ENCODE results near the gene CYP51A1.
A peak's percentile ranks its signal among the peaks of the same experiment; 100 is the strongest.
"Not testable (repeated sequence)": the region's sequence is repeated elsewhere in the genome, so short reads cannot be mapped to it uniquely, and the experiment has no call there.

CYP51A1 gene

DNA sequence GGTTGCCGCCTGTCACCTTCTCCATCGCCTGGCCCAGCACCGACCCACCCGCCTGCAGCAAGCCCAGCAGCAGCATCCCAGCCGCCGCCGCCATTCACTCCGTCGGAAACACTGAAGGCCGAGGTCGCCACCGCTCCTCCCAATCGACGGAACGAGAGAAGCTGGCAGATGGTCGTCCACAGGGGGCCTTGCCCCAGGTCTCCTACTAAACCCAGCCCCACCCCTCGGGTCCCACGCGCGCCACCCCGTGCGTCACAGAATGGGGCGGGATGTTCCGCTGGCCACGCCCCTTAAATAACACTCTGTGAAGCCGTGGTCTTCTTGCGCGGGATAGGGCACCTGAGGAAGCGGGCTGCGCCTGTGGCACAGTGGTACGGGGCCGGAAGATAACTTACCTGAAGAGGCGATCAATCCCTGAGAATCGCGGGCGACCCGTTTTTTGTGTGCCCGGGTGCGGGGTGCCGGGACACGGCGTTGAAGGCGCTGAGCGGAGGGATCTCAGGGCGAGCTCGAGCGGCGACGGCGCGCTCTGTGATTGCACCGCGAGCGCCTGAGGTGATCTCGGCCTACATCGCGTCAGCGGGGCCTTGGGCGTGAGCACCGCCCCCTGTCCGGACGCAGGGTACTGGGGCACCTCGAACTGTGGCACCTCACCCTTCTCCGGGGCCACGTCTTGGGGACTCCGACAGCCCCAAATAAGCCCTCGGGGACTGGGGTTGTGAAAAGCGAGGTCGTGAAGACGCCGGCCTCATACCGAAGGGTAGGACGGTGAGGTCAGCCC is at the start of gene CYP51A1:
CYP51A1 (minus strand) TSS at position 207 of the 781 bp plus-strand sequence; CDS start at position 94, 113 bp downstream.
- H3K4me3 Mint-ChIP-seq = peak within 1 kb of the TSS; percentile 98
- H3K4me1 Mint-ChIP-seq (ENCODE audit: low read depth) = peaks cover 40% of the 10 kb centered on the region
- DNase-seq = peak; percentile 98
- H3K9me3 Mint-ChIP-seq = no peaks in the 10 kb centered on the region
- H3K27me3 Mint-ChIP-seq = no peaks in the 10 kb centered on the region
- peaks cover 44% of the 10 kb centered on the region for H3K36me3 Mint-ChIP-seq (ENCODE audit: low read depth)
- H3K27ac Mint-ChIP-seq = peak within 1 kb of the TSS; percentile 100

DNA sequence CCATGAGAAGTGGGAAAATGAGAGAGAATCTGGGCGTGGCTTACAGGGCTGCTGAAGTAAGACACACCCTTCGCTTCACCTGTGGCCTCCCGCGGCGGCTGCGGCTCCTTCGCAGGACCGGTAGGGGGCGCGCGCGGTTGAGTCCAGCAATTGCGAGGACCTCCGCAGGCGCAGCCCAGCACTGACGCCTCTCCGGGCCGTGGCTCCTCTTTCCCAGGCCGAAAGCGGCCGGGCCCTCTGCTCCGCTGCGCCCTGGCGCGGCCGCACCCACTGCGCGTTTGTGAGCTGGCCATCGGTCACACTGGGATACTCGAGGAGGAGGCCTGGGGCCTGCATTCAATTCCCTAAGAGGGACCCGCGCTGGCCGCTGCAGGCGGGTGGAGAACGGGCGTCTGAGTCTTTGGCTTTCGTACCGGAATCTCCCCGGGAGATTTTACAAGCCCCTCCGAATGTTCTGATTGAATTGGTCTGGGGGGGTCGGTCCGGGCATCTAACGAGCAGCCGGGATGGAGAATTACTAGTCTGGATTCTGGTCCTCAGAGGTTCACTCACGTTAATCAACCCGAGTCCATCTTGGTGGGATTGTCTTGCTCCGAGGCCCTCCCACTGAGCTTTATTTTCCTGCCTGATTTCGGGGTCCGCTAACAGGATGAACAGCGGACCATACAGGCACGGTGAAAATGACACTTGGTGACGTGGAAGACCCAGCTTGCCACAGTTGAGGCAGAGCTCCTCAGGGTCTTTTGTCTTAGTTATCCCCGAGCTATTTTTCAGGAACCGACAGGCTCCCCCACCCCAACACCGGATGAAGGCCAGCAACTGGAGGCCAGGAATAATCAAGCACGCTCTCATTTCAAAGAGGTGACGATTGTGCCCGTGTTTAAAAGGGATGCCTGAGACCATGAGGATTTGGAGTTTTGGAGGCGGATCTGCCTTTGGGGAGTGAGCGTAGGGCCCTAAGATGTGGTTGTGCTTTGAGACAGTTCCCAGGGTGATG is 44.9 kb upstream of the CYP51A1 start, which contains the start of gene LRRD1:
LRRD1 (minus strand) TSS at position 215 of the 997 bp plus-strand sequence. CDS start 13,940 bp downstream, outside the sequence.
- H3K4me3 Mint-ChIP-seq = peak within 1 kb of the TSS; percentile 74
- H3K27me3 Mint-ChIP-seq = peaks cover 5% of the 10 kb centered on the region
- peak within 1 kb of the TSS; percentile 11 for H3K27ac Mint-ChIP-seq
- H3K9me3 Mint-ChIP-seq = no peaks in the 10 kb centered on the region
- no peaks in the 10 kb centered on the region for H3K36me3 Mint-ChIP-seq (ENCODE audit: low read depth)
- DNase-seq = peak; percentile 96
- peaks cover 11% of the 10 kb centered on the region for H3K4me1 Mint-ChIP-seq (ENCODE audit: low read depth)

DNA sequence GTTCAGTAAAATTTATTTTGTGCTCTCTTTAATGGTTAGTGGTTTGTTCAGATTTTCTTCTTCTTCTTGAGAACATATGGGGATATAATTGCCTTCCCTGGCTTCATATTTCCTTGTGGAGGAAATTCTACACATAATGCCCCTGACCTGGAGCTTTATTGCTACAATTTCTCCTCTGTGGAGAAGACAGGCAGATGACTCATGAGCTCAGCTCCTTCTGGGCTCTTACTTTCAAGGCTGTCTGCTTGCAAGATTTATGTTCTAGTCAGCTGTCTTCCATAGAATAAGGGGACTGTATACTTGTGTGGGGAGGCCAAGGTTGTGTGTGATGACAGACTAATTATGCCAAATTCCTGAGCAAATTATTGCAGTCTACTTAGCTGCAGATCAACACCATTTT is 43.1 kb upstream of the CYP51A1 start:
- Mint-ChIP-seq H3K4me1 (ENCODE audit: low read depth) (peaks cover 11% of the 10 kb centered on the region), H3K27ac (no peak overlapping the region), H3K9me3 (no peaks in the 10 kb centered on the region), H3K4me3 (no peak overlapping the region), H3K36me3 (ENCODE audit: low read depth) (no peaks in the 10 kb centered on the region), H3K27me3 (peaks cover 10% of the 10 kb centered on the region)
- no peak for DNase-seq

DNA sequence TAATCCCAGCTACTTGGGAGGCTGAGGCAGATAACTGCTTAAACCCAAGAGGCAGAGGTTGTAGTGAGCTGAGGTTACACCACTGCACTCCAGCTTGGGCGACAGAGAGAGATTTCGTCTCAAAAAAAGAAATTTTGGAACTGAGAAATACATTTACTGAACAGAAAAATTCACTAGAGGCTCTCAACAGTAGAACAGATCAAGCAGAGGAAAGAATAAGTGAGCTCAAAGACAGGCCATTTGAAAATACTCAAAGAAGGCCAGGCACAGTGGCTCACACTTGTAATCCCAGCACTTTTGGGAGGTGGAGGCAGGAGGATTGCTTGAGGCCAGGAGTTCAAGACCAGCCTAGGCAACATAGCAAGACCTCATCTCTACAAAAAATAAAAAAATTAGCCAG is 35.3 kb upstream of the CYP51A1 start:
- not testable (repeated sequence) for H3K4me1 Mint-ChIP-seq (ENCODE audit: low read depth); DNase-seq; H3K27me3 Mint-ChIP-seq; H3K4me3 Mint-ChIP-seq; H3K9me3 Mint-ChIP-seq; H3K27ac Mint-ChIP-seq; H3K36me3 Mint-ChIP-seq (ENCODE audit: low read depth)

DNA sequence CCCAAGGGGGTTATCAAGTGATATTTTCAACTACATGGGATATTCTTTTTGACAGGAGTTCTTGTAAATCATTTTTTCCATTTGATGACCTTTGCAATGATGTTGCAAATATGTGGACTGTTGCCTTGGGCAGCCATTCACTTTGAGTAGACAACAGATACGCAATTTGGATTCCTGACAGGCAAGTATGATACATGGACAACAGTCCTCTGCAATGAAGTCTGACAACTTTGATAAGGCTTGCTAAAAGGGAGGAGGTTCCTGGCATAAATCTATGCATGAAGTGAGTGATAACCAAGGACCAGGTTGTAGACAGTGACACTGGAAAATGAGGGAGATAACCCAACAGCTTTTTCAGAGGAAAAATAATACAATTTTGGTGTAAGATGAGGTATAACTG is 27.0 kb upstream of the CYP51A1 start:
- no peak overlapping the region for H3K4me3 Mint-ChIP-seq
- H3K4me1 Mint-ChIP-seq (ENCODE audit: low read depth) = no peaks in the 10 kb centered on the region
- no peaks in the 10 kb centered on the region for H3K36me3 Mint-ChIP-seq (ENCODE audit: low read depth)
- DNase-seq = no peak
- H3K9me3 Mint-ChIP-seq = no peaks in the 10 kb centered on the region
- H3K27me3 Mint-ChIP-seq = peaks cover 14% of the 10 kb centered on the region
- H3K27ac Mint-ChIP-seq = no peak overlapping the region

DNA sequence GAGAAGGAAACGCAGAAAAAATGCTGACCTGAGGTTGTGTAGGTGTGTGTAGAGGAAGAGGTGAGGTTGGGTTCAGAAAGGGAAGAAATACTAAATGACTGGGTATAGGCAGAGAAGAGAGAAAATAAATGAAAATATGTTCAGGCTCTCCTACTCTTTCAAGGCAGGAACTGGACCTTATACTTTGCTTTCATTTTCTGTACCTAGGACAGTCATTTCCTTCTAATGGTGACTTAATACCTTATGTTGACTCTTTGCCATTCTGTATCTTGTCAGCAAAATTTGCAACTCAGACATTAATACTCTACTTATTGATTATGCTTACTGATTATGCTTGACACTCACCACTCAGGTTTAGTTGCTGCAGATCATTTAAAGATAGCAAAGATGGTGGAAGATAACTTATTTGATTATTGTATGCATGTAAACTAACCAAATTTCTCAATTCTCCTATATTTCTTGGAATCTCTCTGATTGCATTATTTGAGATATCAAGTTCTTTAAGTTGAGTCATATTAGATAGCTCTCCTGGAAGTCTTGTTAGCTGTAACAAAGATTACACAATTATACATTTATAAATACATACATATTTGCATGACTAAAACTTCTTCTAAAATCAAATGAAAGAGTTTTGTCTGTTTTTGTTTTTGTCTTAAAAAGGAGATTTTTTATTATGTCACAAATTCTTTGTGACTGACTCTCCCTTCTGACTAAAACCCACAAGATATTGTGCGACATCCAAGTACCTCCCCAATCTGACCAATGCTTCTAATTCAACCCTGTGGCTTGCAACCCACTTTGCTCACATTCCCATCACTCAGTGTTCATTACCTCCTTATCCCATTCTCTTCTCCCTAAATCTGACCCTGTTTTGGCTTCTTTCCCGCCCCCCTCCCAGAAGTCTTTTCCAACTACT is 24.6 kb upstream of the CYP51A1 start:
- Mint-ChIP-seq H3K4me3 (no peak overlapping the region), H3K27me3 (peaks cover 14% of the 10 kb centered on the region), H3K36me3 (ENCODE audit: low read depth) (no peaks in the 10 kb centered on the region), H3K27ac (no peak overlapping the region), H3K4me1 (ENCODE audit: low read depth) (no peaks in the 10 kb centered on the region), H3K9me3 (no peaks in the 10 kb centered on the region)
- DNase-seq = no peak

DNA sequence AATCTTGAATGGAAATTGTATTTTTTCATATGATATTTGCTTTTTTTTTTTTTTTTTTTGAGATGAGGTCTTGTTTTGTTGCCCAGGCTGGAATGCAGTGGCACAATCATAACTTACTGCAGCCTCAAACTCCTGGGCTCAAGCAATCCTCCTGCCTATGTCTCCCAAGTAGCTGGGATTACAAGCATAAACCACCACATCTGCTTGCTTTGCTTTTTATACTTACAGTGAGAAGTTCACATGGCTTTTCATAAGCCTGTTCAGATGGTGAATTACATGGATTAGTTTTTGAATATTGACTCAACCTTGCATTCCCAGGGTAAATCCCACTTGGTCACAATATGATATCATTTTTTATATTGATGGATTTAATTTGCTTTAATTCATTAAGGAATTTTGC is 22.7 kb upstream of the CYP51A1 start:
- Mint-ChIP-seq H3K4me1 (ENCODE audit: low read depth) (no peaks in the 10 kb centered on the region), H3K36me3 (ENCODE audit: low read depth) (no peaks in the 10 kb centered on the region), H3K27ac (no peak overlapping the region), H3K4me3 (no peak overlapping the region), H3K9me3 (no peaks in the 10 kb centered on the region), H3K27me3 (peaks cover 8% of the 10 kb centered on the region)
- no peak for DNase-seq

DNA sequence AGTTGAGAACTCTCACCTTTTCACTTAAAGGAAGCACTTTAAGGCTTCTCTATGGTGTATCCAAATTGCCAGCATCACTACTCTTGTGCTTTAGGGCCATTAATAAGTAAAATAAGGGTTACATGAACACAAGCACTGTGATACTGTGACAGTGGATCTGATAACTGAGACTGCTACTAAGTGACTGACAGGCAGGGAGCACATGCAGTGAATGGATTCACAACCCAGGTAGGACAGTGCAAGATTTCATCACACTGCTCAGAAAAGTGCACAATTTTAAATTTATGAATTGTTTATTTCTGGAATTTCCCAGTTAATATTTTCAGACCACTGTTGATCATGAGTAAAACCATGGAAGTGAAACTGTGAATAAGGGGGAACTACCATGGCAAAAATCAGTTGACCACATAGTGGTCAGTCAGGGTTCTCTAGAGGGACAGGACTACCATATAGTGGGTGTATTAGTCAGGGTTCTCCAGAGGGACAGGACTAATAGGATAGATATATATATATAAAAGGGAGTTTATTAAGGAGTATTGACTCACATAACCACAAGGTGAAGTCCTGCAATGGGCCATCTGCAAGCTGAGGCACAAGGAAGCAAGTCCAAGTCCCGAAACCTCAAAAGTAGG is 20.9 kb upstream of the CYP51A1 start:
- no peaks in the 10 kb centered on the region for H3K36me3 Mint-ChIP-seq (ENCODE audit: low read depth)
- H3K27me3 Mint-ChIP-seq = peaks cover 4% of the 10 kb centered on the region
- H3K4me3 Mint-ChIP-seq = no peak overlapping the region
- H3K9me3 Mint-ChIP-seq = no peaks in the 10 kb centered on the region
- no peaks in the 10 kb centered on the region for H3K4me1 Mint-ChIP-seq (ENCODE audit: low read depth)
- no peak overlapping the region for H3K27ac Mint-ChIP-seq
- no peak for DNase-seq

DNA sequence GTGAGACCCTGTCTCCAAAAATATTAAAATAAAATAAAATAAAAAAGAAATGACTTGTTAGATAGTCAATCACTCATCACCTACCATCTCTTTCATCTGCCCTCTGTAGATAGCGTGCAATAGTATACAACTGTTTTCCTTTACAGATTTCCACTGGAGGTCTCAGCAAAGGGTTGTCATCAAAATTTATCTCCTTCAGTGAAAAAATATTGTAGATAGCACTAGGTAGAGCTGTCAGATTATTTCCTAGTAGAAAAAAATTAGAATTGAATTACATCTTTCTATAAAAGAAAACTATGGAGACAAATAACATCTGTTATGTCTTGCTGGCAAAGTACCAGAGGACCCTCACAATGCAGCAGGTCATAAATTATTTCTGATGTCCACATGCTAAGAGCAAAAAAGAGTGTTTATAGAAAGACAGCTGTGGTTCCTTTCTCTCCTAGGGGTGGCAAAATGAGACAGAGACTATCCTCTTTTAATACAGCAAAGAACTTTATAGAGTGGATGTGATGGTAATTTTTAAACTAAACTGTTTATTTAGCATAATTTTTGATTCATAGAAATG is 16.3 kb upstream of the CYP51A1 start:
- no peak for DNase-seq
- H3K36me3 Mint-ChIP-seq (ENCODE audit: low read depth) = no peaks in the 10 kb centered on the region
- H3K27me3 Mint-ChIP-seq = peaks cover 4% of the 10 kb centered on the region
- no peaks in the 10 kb centered on the region for H3K4me1 Mint-ChIP-seq (ENCODE audit: low read depth)
- no peak overlapping the region for H3K27ac Mint-ChIP-seq
- H3K4me3 Mint-ChIP-seq = no peak overlapping the region
- H3K9me3 Mint-ChIP-seq = no peaks in the 10 kb centered on the region

DNA sequence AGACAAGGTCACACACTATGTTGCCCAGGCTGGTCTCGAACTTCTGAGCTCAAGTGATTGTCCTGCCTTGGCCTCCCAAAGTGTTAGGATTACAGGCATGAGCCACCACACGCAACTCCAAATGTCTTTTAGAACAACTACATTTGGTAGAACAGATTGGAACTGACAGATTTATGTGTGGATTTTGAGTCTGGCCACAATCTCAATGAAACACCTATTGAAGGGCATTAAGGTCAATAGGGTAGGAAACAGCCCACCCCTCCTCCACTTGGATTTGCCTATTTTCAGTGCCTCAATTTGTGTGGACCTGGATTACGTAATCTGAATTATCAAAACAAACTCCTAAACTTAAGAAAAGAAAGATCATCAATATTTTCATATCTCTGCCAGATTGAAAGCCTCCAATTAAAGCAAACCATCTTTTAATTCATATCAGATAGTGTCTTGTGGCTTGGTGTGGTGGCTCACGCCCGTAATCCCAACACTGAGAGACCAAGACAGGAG is 15.5 kb upstream of the CYP51A1 start:
- no peak for DNase-seq
- no peaks in the 10 kb centered on the region for H3K9me3 Mint-ChIP-seq
- peaks cover 2% of the 10 kb centered on the region for H3K27me3 Mint-ChIP-seq
- no peaks in the 10 kb centered on the region for H3K4me1 Mint-ChIP-seq (ENCODE audit: low read depth)
- no peaks in the 10 kb centered on the region for H3K36me3 Mint-ChIP-seq (ENCODE audit: low read depth)
- no peak overlapping the region for H3K4me3 Mint-ChIP-seq
- H3K27ac Mint-ChIP-seq = no peak overlapping the region

DNA sequence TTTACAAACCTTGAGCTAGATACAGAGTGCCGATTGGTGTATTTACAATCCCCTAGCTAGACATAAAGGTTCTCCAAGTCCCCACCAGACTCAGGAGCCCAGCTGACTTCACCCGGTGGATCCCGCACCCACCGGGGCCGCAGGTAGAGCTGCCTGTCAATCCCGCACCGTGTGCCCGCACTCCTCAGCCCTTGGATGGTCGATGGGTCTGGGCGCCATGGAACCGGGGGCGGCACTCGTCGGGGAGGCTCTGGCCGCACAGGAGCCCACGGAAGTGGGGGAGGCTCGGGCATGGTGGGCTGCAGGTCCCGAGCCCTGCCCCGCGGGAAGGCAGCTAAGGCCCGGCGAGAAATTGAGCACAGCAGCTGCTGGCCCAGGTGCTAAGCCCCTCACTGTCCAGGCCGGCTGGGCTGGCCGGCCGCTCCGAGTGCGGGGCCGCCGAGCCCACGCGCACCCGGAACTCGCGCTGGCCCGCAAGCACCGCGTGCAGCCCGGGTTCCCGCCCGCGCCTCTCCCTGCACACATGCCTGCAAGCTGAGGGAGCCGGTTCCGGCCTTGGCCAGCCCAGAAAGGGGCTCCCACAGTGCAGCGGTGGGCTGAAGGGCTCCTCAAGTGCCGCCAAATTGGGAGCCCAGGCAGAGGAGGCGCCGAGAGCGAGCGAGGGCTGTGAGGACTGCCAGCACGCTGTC is 9.1 kb upstream of the CYP51A1 start:
- H3K27ac Mint-ChIP-seq; H3K4me1 Mint-ChIP-seq (ENCODE audit: low read depth); DNase-seq; H3K9me3 Mint-ChIP-seq; H3K36me3 Mint-ChIP-seq (ENCODE audit: low read depth); H3K27me3 Mint-ChIP-seq; H3K4me3 Mint-ChIP-seq: not testable (repeated sequence)

DNA sequence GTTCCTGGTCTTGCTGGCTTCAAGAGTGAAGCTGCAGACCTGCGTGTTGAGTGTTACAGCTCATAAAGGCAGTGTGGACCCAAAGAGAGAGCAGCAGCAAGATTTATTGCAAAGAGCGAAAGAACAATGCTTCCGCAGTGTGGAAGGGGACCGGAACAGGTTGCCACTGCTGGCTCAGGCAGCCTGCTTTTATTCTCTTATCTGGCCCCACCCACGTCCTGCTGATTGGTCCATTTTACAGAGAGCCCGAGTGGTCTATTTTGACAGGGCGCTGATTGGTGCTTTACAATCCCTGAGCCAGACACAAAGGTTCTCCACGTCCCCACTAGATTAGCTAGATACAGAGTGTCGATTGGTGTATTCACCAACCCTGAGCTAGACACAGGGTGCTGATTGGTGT is 8.5 kb upstream of the CYP51A1 start:
- H3K9me3 Mint-ChIP-seq; H3K27ac Mint-ChIP-seq; H3K36me3 Mint-ChIP-seq (ENCODE audit: low read depth); DNase-seq; H3K27me3 Mint-ChIP-seq; H3K4me3 Mint-ChIP-seq; H3K4me1 Mint-ChIP-seq (ENCODE audit: low read depth): not testable (repeated sequence)

DNA sequence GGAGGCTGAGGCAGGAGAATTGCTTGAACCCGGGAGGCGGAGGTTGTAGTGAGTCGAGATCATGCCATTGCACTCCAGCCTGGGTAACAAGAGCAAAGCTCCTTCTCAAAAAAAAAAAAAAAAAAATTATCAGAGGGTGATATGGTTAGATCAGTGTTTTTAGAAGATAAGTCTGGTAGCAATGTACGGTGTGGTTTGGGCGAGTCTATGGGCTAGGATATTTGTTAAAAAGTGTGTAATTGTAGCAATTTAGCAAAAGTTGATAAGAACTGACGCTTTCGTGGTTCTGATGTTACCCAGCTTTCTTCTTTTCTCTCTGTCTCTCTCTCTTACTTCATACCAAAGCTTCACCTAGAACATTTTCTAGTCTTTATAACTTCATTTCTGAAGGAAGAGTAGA is 6.9 kb upstream of the CYP51A1 start:
- Mint-ChIP-seq H3K4me3 (no peak overlapping the region), H3K27me3 (no peaks in the 10 kb centered on the region), H3K4me1 (ENCODE audit: low read depth) (no peaks in the 10 kb centered on the region), H3K36me3 (ENCODE audit: low read depth) (no peaks in the 10 kb centered on the region), H3K27ac (no peak overlapping the region), H3K9me3 (no peaks in the 10 kb centered on the region)
- DNase-seq = no peak

Measured in activated T-cell treated with anti-CD3 and anti-CD28 coated beads, Interleukin-2, amount 50 U/mL, for 24 hours (primary cell).